Astrocyte (in vitro differentiated cells and primary cell): ENCODE measurements around the gene ABCC4.

ENCODE experiments used
- CTCF ChIP-seq: IDR thresholded peaks from 2 replicates; pipeline ENCODE4 v1.5.1; 2011; ENCODE audit warnings: low read depth, mild to moderate bottlenecking, inconsistent platforms, low read length, moderate library complexity; ENCODE audit not compliant: insufficient read depth
- EZH2 ChIP-seq: IDR thresholded peaks from 2 replicates; pipeline ENCODE4 v1.6.1; 2012; ENCODE audit warnings: mild to moderate bottlenecking, low read length, inconsistent platforms; ENCODE audit not compliant: insufficient read depth

GRCh38 chr13:95185851-95186250, 115.4 kb downstream of the ABCC4 start:
- TF ChIP-seq CTCF = no peak
- TF ChIP-seq EZH2 = no peak
